HepG2 (cell line): ENCODE results near the gene RGSL1. TPM values are rescaled to one million over a fixed set of nuclear protein-coding genes. Genes with fewer than 3 reads are reported as not detected.

Experiments
- CBX5 ChIP-seq: sonication (generic); formaldehyde crosslinking; IDR thresholded peaks from 2 replicates; pipeline ENCODE4 v1.4.0; 2020; ENCODE audit warnings: missing genetic modification reagents, borderline replicate concordance
- CREM ChIP-seq, 2 experiments: sonication (generic) in 1 of 2; formaldehyde crosslinking in 1 of 2; IDR thresholded peaks; 2 replicates each; pipeline versions ENCODE4 v1.4.0 to v1.6.1; 2016 to 2020; ENCODE audit warnings: antibody characterized with exemption in 1 of 2, mild to moderate bottlenecking in 1 of 2, missing genetic modification reagents in 1 of 2
- ELF4 ChIP-seq: sonication (generic); formaldehyde crosslinking; IDR thresholded peaks from 2 replicates; pipeline ENCODE4 v1.5.0; 2020; ENCODE audit warnings: missing genetic modification reagents, mild to moderate bottlenecking, moderate library complexity, borderline replicate concordance
- GTF3A ChIP-seq: sonication (generic); formaldehyde crosslinking; conservative IDR thresholded peaks from 2 replicates; pipeline ENCODE4 v1.4.0; 2020; ENCODE audit warnings: mild to moderate bottlenecking, missing genetic modification reagents
- ISL2 ChIP-seq: sonication (generic); formaldehyde crosslinking; IDR thresholded peaks from 2 replicates; pipeline ENCODE4 v1.5.0; 2020; ENCODE audit warnings: missing genetic modification reagents
- KLF13 ChIP-seq: sonication (generic); formaldehyde crosslinking; IDR thresholded peaks from 2 replicates; pipeline ENCODE4 v1.4.0; 2020; ENCODE audit warnings: mild to moderate bottlenecking, missing genetic modification reagents
- LCORL ChIP-seq, 2 experiments: fragments of 450-650 bp in 1 of 2; sonication (generic) in 1 of 2; formaldehyde crosslinking in 1 of 2; IDR thresholded peaks; 2 replicates each; pipeline versions ENCODE4 v1.5.0 to v1.6.1; 2017 to 2020; ENCODE audit warnings: antibody characterized with exemption in 1 of 2, missing genetic modification reagents in 1 of 2
- MTA1 ChIP-seq: sonication (generic); formaldehyde crosslinking; IDR thresholded peaks from 2 replicates; pipeline ENCODE4 v1.4.0; 2020; ENCODE audit warnings: missing genetic modification reagents, mild to moderate bottlenecking, borderline replicate concordance
- PCBP2 ChIP-seq: fragments of 200-400 bp; formaldehyde crosslinking; optimal IDR thresholded peaks from 2 replicates; pipeline ENCODE3; 2018; ENCODE audit warnings: low read length, low read depth; ENCODE audit not compliant: poor library complexity, severe bottlenecking
- RFXAP ChIP-seq: sonication (generic); formaldehyde crosslinking; IDR thresholded peaks from 2 replicates; pipeline ENCODE4 v1.4.0; 2020; ENCODE audit warnings: missing genetic modification reagents, borderline replicate concordance
- TRIM24 ChIP-seq: sonication (generic); formaldehyde crosslinking; IDR thresholded peaks from 2 replicates; pipeline ENCODE4 v1.8.0; 2022; ENCODE audit warnings: mild to moderate bottlenecking, missing genetic modification reagents
- YY1 ChIP-seq: IDR thresholded peaks from 2 replicates; pipeline ENCODE4 v1.6.1; 2011; ENCODE audit warnings: low read length, low read depth, moderate library complexity, mild to moderate bottlenecking; ENCODE audit not compliant: insufficient read depth, insufficient replicate concordance
- ZFYVE20 ChIP-seq: sonication (generic); formaldehyde crosslinking; IDR thresholded peaks from 2 replicates; pipeline ENCODE4 v1.8.0; 2023; ENCODE audit warnings: low read depth, mild to moderate bottlenecking, moderate library complexity, missing genetic modification reagents, borderline replicate concordance
- ZNF138 ChIP-seq: sonication (generic); formaldehyde crosslinking; IDR thresholded peaks from 2 replicates; pipeline ENCODE4 v1.5.0; 2020; ENCODE audit warnings: mild to moderate bottlenecking, low read depth, missing genetic modification reagents
- ZNF331 ChIP-seq: sonication (generic); formaldehyde crosslinking; IDR thresholded peaks from 2 replicates; pipeline ENCODE4 v1.4.0; 2020; ENCODE audit warnings: missing genetic modification reagents
- ZNF546 ChIP-seq: sonication (generic); formaldehyde crosslinking; conservative IDR thresholded peaks from 2 replicates; pipeline ENCODE4 v1.8.1; 2023; ENCODE audit warnings: mild to moderate bottlenecking, missing genetic modification reagents
- ZNF598 ChIP-seq: sonication (generic); formaldehyde crosslinking; IDR thresholded peaks from 2 replicates; pipeline ENCODE4 v1.5.1; 2020; ENCODE audit warnings: mild to moderate bottlenecking, missing genetic modification reagents, borderline replicate concordance
- polyA plus RNA-seq, 8 experiments: library from polyadenylated mRNA; depleted of rRNA in 3 of 8; stranded (reverse) in 7 of 8; unstranded in 1 of 8; fragments of >200 nt; fragmentation: Illumina TruSeq in 4 of 8; extraction: Trizol in 4 of 8; gene quantifications; 2 replicates each; pipeline versions ENCODE4 v1.2.1 to v1.2.3, GENCODE V29; 2011 to 2016; ENCODE audit warnings: low read depth in 4 of 8, missing spikeins in 1 of 8, mixed read lengths in 1 of 8; ENCODE audit not compliant: insufficient read depth in 1 of 8
- total RNA-seq, 5 experiments: library from RNA; depleted of rRNA; stranded (reverse); fragments of >200 nt; fragmentation: Illumina TruSeq; extraction: Trizol; gene quantifications; 2 replicates each; pipeline ENCODE4 v1.2.3, GENCODE V29; 2016; ENCODE audit warnings: low read depth in 1 of 5
- TF ChIP-seq, protein P1 (sequence below): sonication (generic); formaldehyde crosslinking; IDR thresholded peaks from 2 replicates; pipeline ENCODE4 v1.5.0; 2020; ENCODE audit warnings: missing genetic modification reagents, mild to moderate bottlenecking, borderline replicate concordance
- TF ChIP-seq, protein P2 (sequence below): sonication (generic); formaldehyde crosslinking; IDR thresholded peaks from 2 replicates; pipeline ENCODE4 v1.9.0; 2021; ENCODE audit warnings: missing genetic modification reagents, borderline replicate concordance
- TF ChIP-seq, protein P3 (sequence below): sonication (generic); formaldehyde crosslinking; IDR thresholded peaks from 2 replicates; pipeline ENCODE4 v1.5.1; 2020; ENCODE audit warnings: mild to moderate bottlenecking, missing genetic modification reagents, borderline replicate concordance
- TF ChIP-seq, protein P4 (sequence below): IDR thresholded peaks from 2 replicates; pipeline ENCODE4 v1.6.1; 2016

The RGSL1 gene
- total and polyA plus RNA-seq, 2 of the 13 experiments (the other 11 are each of a cell fraction or from before 2014, with no cell fraction given) = not detected

DNA sequence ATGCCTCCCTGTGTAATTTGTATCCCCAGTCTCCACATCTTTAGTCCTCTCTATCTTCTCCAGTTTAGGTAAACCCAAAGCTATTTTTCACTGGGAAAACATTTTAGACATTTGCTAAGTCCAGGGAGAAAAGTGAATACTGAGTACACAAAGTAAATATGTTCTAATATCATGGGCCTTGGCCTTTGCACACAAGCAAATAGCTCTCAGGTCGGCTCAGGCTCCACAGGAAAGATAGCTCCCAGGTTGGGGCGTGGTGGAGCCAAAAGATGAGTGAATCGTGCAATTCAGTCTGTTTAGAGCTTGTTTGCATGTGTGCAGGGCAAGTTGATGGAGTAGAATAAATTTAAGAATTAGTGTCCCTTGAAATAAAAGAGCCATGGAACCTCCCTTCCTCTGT, 7.9 kb downstream of the RGSL1 start (continued):
- TF ChIP-seq, protein P1, sequence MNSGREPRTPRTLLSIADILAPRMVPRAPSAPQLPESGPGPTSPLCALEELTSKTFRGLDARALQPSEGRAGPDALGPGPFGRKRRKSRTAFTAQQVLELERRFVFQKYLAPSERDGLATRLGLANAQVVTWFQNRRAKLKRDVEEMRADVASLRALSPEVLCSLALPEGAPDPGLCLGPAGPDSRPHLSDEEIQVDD (CRISPR knock-in tag) = no peak
- no peak for TF ChIP-seq TRIM24 (CRISPR knock-in tag)
- no peak for TF ChIP-seq ELF4
- TF ChIP-seq ZNF598 (CRISPR knock-in tag) = no peak
- TF ChIP-seq, protein P2, sequence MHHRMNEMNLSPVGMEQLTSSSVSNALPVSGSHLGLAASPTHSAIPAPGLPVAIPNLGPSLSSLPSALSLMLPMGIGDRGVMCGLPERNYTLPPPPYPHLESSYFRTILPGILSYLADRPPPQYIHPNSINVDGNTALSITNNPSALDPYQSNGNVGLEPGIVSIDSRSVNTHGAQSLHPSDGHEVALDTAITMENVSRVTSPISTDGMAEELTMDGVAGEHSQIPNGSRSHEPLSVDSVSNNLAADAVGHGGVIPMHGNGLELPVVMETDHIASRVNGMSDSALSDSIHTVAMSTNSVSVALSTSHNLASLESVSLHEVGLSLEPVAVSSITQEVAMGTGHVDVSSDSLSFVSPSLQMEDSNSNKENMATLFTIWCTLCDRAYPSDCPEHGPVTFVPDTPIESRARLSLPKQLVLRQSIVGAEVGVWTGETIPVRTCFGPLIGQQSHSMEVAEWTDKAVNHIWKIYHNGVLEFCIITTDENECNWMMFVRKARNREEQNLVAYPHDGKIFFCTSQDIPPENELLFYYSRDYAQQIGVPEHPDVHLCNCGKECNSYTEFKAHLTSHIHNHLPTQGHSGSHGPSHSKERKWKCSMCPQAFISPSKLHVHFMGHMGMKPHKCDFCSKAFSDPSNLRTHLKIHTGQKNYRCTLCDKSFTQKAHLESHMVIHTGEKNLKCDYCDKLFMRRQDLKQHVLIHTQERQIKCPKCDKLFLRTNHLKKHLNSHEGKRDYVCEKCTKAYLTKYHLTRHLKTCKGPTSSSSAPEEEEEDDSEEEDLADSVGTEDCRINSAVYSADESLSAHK = no peak
- 0 out of 2 replicates have a peak, but pooled peaks have one; percentile 28 for TF ChIP-seq ZNF331
- no peak for TF ChIP-seq ZNF546
- no peak for TF ChIP-seq KLF13
- TF ChIP-seq CBX5 (CRISPR knock-in tag) = no peak
- no peak for TF ChIP-seq GTF3A
- no peak for TF ChIP-seq RFXAP (CRISPR knock-in tag)
- TF ChIP-seq ISL2 (CRISPR knock-in tag) = peak; percentile 62; the same call in 1 of the 2 replicates
- peak; percentile 35; the same call in 1 of the 2 replicates for TF ChIP-seq CREM (IDR thresholded peaks at IDR 0.05)
- TF ChIP-seq CREM (CRISPR knock-in tag; IDR thresholded peaks at IDR 0.05) = no peak
- no peak for TF ChIP-seq ZFYVE20
- TF ChIP-seq, protein P3, sequence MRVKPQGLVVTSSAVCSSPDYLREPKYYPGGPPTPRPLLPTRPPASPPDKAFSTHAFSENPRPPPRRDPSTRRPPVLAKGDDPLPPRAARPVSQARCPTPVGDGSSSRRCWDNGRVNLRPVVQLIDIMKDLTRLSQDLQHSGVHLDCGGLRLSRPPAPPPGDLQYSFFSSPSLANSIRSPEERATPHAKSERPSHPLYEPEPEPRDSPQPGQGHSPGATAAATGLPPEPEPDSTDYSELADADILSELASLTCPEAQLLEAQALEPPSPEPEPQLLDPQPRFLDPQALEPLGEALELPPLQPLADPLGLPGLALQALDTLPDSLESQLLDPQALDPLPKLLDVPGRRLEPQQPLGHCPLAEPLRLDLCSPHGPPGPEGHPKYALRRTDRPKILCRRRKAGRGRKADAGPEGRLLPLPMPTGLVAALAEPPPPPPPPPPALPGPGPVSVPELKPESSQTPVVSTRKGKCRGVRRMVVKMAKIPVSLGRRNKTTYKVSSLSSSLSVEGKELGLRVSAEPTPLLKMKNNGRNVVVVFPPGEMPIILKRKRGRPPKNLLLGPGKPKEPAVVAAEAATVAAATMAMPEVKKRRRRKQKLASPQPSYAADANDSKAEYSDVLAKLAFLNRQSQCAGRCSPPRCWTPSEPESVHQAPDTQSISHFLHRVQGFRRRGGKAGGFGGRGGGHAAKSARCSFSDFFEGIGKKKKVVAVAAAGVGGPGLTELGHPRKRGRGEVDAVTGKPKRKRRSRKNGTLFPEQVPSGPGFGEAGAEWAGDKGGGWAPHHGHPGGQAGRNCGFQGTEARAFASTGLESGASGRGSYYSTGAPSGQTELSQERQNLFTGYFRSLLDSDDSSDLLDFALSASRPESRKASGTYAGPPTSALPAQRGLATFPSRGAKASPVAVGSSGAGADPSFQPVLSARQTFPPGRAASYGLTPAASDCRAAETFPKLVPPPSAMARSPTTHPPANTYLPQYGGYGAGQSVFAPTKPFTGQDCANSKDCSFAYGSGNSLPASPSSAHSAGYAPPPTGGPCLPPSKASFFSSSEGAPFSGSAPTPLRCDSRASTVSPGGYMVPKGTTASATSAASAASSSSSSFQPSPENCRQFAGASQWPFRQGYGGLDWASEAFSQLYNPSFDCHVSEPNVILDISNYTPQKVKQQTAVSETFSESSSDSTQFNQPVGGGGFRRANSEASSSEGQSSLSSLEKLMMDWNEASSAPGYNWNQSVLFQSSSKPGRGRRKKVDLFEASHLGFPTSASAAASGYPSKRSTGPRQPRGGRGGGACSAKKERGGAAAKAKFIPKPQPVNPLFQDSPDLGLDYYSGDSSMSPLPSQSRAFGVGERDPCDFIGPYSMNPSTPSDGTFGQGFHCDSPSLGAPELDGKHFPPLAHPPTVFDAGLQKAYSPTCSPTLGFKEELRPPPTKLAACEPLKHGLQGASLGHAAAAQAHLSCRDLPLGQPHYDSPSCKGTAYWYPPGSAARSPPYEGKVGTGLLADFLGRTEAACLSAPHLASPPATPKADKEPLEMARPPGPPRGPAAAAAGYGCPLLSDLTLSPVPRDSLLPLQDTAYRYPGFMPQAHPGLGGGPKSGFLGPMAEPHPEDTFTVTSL (CRISPR knock-in tag) = peak; percentile 97; the same call in 1 of the 2 replicates
- TF ChIP-seq, protein P4, sequence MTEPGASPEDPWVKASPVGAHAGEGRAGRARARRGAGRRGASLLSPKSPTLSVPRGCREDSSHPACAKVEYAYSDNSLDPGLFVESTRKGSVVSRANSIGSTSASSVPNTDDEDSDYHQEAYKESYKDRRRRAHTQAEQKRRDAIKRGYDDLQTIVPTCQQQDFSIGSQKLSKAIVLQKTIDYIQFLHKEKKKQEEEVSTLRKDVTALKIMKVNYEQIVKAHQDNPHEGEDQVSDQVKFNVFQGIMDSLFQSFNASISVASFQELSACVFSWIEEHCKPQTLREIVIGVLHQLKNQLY (CRISPR knock-in tag) = no peak
- no peak for TF ChIP-seq LCORL (IDR thresholded peaks at IDR 0.05)
- TF ChIP-seq LCORL (CRISPR knock-in tag; IDR thresholded peaks at IDR 0.05) = peak; percentile 78
- TF ChIP-seq MTA1 (CRISPR knock-in tag) = no peak; the same call in 1 of the 2 replicates
- no peak for TF ChIP-seq ZNF138 (CRISPR knock-in tag)
- no peak for TF ChIP-seq YY1
- TF ChIP-seq PCBP2 = no peak
